Duodenal mucosa (tissue), 2 donors: ENCODE measurements around the gene ME3.
A peak's percentile ranks its signal among the peaks of the same experiment; 100 is the strongest.

Experiments used
- H3K27ac ChIP-seq: one replicate; pipeline ENCODE4 v1.7.0; 2013; ENCODE audit warnings: low read depth, low read length
- H3K27me3 ChIP-seq, 2 donors: one replicate each; pipeline ENCODE4 v1.7.0; 2013; ENCODE audit warnings: low read length in 2 of 2, control low read depth in 1 of 2; ENCODE audit not compliant: insufficient read depth in 2 of 2, control insufficient read depth in 1 of 2
- H3K36me3 ChIP-seq, 2 donors: one replicate each; pipeline ENCODE4 v1.7.0; 2013; ENCODE audit warnings: low read length in 2 of 2, control low read depth in 1 of 2; ENCODE audit not compliant: insufficient read depth in 2 of 2, control insufficient read depth in 1 of 2
- H3K4me1 ChIP-seq, 2 donors: one replicate each; pipeline ENCODE4 v1.7.0; 2013; ENCODE audit warnings: low read length in 2 of 2, control low read depth in 1 of 2; ENCODE audit not compliant: insufficient read depth in 2 of 2, control insufficient read depth in 1 of 2
- H3K4me3 ChIP-seq, 2 donors: one replicate each; pipeline ENCODE4 v1.7.0; 2013; ENCODE audit warnings: low read length in 2 of 2, low read depth in 1 of 2
- H3K9ac ChIP-seq, 2 donors: one replicate each; pipeline ENCODE4 v1.7.0; 2013; ENCODE audit warnings: low read length in 2 of 2, low read depth in 1 of 2
- H3K9me3 ChIP-seq, 2 donors: one replicate each; pipeline ENCODE4 v1.7.0; 2013; ENCODE audit warnings: low read length in 2 of 2, control low read depth in 1 of 2; ENCODE audit not compliant: control insufficient read depth in 1 of 2

Gene ME3

GRCh38 chr11:86592659-86593451, 79.6 kb downstream of the ME3 start:
- Histone ChIP-seq H3K4me1 (peaks cover 12 to 15% of the 10 kb centered on the region in 2 donors), H3K36me3 (no peaks in the 10 kb centered on the region), H3K27me3 (no peaks in the 10 kb centered on the region), H3K4me3 (peak overlapping the region in 1 of 2 donors; percentile 12), H3K9me3 (no peaks in the 10 kb centered on the region), H3K27ac (no peak overlapping the region), H3K9ac (peak overlapping the region in 1 of 2 donors; percentile 13)

GRCh38 chr11:86592047-86592591, 80.3 kb downstream of the ME3 start:
- H3K36me3 ChIP-seq: no peaks in the 10 kb centered on the region
- no peak overlapping the region for H3K4me3 ChIP-seq
- H3K4me1 ChIP-seq: peaks cover 12 to 15% of the 10 kb centered on the region in 2 donors
- no peak overlapping the region for H3K27ac ChIP-seq
- no peaks in the 10 kb centered on the region for H3K9me3 ChIP-seq
- peak overlapping the region in 1 of 2 donors; percentile 13 for H3K9ac ChIP-seq
- H3K27me3 ChIP-seq: no peaks in the 10 kb centered on the region

- Histone ChIP-seq H3K27ac (no peak overlapping the region), H3K27me3 (no peaks in the 10 kb centered on the region), H3K9ac (no peak overlapping the region), H3K4me3 (no peak overlapping the region), H3K36me3 (no peaks in the 10 kb centered on the region), H3K9me3 (no peaks in the 10 kb centered on the region), H3K4me1 (peaks cover 12 to 15% of the 10 kb centered on the region in 2 donors)
Measured at GRCh38 chr11:86591631-86592030, 80.8 kb downstream of the ME3 start.

- Histone ChIP-seq H3K4me1 (peaks cover 8 to 15% of the 10 kb centered on the region in 2 donors), H3K27ac (no peak overlapping the region)
Measured at GRCh38 chr11:86589856-86590589, 82.4 kb downstream of the ME3 start.

GRCh38 chr11:86589204-86589603, 83.2 kb downstream of the ME3 start:
- Histone ChIP-seq H3K36me3 (no peaks in the 10 kb centered on the region), H3K27me3 (no peaks in the 10 kb centered on the region), H3K4me3 (no peak overlapping the region), H3K9ac (no peak overlapping the region), H3K9me3 (no peaks in the 10 kb centered on the region), H3K4me1 (peaks cover 8 to 15% of the 10 kb centered on the region in 2 donors), H3K27ac (no peak overlapping the region)

More at GRCh38 chr11:86589856-86590589, 82.4 kb downstream of the ME3 start:
- H3K9ac ChIP-seq: no peak overlapping the region
- no peaks in the 10 kb centered on the region for H3K9me3 ChIP-seq
- no peaks in the 10 kb centered on the region for H3K36me3 ChIP-seq
- no peaks in the 10 kb centered on the region for H3K27me3 ChIP-seq
- H3K4me3 ChIP-seq: no peak overlapping the region

GRCh38 chr11:86588566-86589090, 83.8 kb downstream of the ME3 start:
- H3K36me3 ChIP-seq: no peaks in the 10 kb centered on the region
- H3K27ac ChIP-seq: no peak overlapping the region
- no peak overlapping the region for H3K9ac ChIP-seq
- H3K27me3 ChIP-seq: no peaks in the 10 kb centered on the region
- peaks cover 8 to 15% of the 10 kb centered on the region in 2 donors for H3K4me1 ChIP-seq
- no peaks in the 10 kb centered on the region for H3K9me3 ChIP-seq
- no peak overlapping the region for H3K4me3 ChIP-seq

GRCh38 chr11:86587264-86588193, 84.9 kb downstream of the ME3 start:
- Histone ChIP-seq H3K27ac (no peak overlapping the region), H3K4me3 (no peak overlapping the region), H3K27me3 (no peaks in the 10 kb centered on the region)

DNA sequence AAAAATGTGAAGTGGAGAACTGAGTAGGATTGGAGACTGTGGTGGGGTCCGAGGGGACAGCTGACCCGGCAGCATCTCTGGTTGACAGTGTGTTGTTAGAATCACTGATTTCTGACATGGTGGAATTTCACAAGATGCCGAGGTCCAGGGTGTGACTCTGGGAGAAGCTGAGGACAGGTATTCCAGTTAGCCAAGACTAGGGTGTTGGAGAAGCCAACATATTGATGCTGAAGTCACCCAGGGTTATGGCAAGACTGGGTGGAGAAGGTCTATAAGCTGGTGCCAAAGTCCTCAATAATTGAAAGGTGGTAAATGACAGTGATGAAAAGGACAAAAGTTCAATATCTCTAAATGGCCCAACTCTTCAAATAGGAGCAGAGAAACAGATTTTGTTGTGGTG, 86.1 kb downstream of the ME3 start:
- Histone ChIP-seq H3K27ac (no peak overlapping the region), H3K4me1 (no peaks in the 10 kb centered on the region), H3K9me3 (no peaks in the 10 kb centered on the region), H3K9ac (no peak overlapping the region), H3K36me3 (no peaks in the 10 kb centered on the region), H3K4me3 (no peak overlapping the region), H3K27me3 (no peaks in the 10 kb centered on the region)

More at GRCh38 chr11:86587264-86588193, 84.9 kb downstream of the ME3 start:
- peaks cover 5% of the 10 kb centered on the region in 2 donors for H3K4me1 ChIP-seq
- H3K9me3 ChIP-seq: no peaks in the 10 kb centered on the region
- no peaks in the 10 kb centered on the region for H3K36me3 ChIP-seq
- no peak overlapping the region for H3K9ac ChIP-seq

- Histone ChIP-seq H3K4me3 (no peak overlapping the region), H3K9ac (no peak overlapping the region), H3K27ac (no peak overlapping the region), H3K27me3 (no peaks in the 10 kb centered on the region), H3K9me3 (no peaks in the 10 kb centered on the region), H3K36me3 (no peaks in the 10 kb centered on the region), H3K4me1 (no peaks in the 10 kb centered on the region)
Measured at GRCh38 chr11:86582898-86583297, 89.5 kb downstream of the ME3 start.
